Spleen (tissue), 11 donors: ENCODE measurements around the gene BRINP2. TPM values are rescaled to one million over a fixed set of nuclear protein-coding genes. Genes with fewer than 3 reads are reported as not detected.

Source experiments
- DNase-seq: peaks from one replicate; pipeline ENCODE4 v3.0.0-alpha.2; 2020
- H3K27ac ChIP-seq, 8 donors: fragments of 200-600 bp; sonication (generic) in 7 of 8; 1 replicate in 4 of 8; 2 replicates in 4 of 8; pipeline versions ENCODE4 v1.5.0 to v1.8.0; 2016 to 2021; ENCODE audit warnings: inconsistent platforms in 4 of 8, mild to moderate bottlenecking in 4 of 8, moderate library complexity in 1 of 8
- H3K27me3 ChIP-seq, 7 donors: fragments of 200-600 bp; sonication (generic) in 6 of 7; replicated peaks in 1 of 7; 1 replicate in 4 of 7; 2 replicates in 3 of 7; pipeline versions ENCODE4 v1.5.0 to v1.8.0; 2016 to 2021; ENCODE audit warnings: inconsistent platforms in 3 of 7, mild to moderate bottlenecking in 1 of 7
- H3K36me3 ChIP-seq, 6 donors: fragments of 200-600 bp; sonication (generic) in 5 of 6; 1 replicate in 4 of 6; 2 replicates in 2 of 6; pipeline versions ENCODE4 v1.5.0 to v1.8.0; 2016 to 2021; ENCODE audit warnings: inconsistent platforms in 2 of 6
- H3K4me1 ChIP-seq, 6 donors: fragments of 200-600 bp; sonication (generic) in 5 of 6; 1 replicate in 3 of 6; 2 replicates in 3 of 6; pipeline versions ENCODE4 v1.5.0 to v1.8.0; 2016 to 2021; ENCODE audit warnings: inconsistent platforms in 3 of 6
- H3K4me3 ChIP-seq, 8 donors: fragments of 200-600 bp; sonication (generic) in 7 of 8; 1 replicate in 4 of 8; 2 replicates in 4 of 8; pipeline versions ENCODE4 v1.5.0 to v1.8.0; 2016 to 2021; ENCODE audit warnings: inconsistent platforms in 4 of 8, mild to moderate bottlenecking in 4 of 8, moderate library complexity in 2 of 8
- H3K9me3 ChIP-seq, 8 donors: fragments of 200-600 bp; sonication (generic) in 7 of 8; 1 replicate in 4 of 8; 2 replicates in 4 of 8; pipeline versions ENCODE4 v1.5.0 to v1.8.0; 2016 to 2021; ENCODE audit warnings: inconsistent platforms in 4 of 8
- CTCF ChIP-seq, 11 experiments: fragments of 200-600 bp in 7 of 11; fragments of 450-650 bp in 4 of 11; sonication (generic) in 4 of 11; IDR thresholded peaks in 8 of 11; conservative IDR thresholded peaks in 3 of 11; 1 replicate in 7 of 11; 2 replicates in 4 of 11; pipeline versions ENCODE4 v1.4.0 to v1.8.0; 2016 to 2021; ENCODE audit warnings: antibody characterized with exemption in 11 of 11, inconsistent platforms in 4 of 11, mild to moderate bottlenecking in 1 of 11
- POLR2A ChIP-seq, 3 donors: fragments of 450-650 bp; IDR thresholded peaks; one replicate each; pipeline ENCODE4 v1.5.1; 2017; ENCODE audit warnings: antibody characterized with exemption in 3 of 3, mild to moderate bottlenecking in 1 of 3
- POLR2AphosphoS5 ChIP-seq, 3 donors: sonication (generic); formaldehyde crosslinking; IDR thresholded peaks; one replicate each; pipeline ENCODE4 v1.5.1; 2017; ENCODE audit warnings: antibody characterized with exemption in 3 of 3
- WGBS, 5 donors: extraction: QIAGEN DNeasy Blood & Tissue Kit in 3 of 5; methylation state at CpG; one replicate each; pipeline versions ENCODE4 v1.1.5 to v1.1.7; 2013 to 2018; 5-methylcytosine and 5-hydroxymethylcytosine counted together
- intact Hi-C: fragments of 100-400 bp; cut with DNase I; formaldehyde crosslinking; loops from one replicate; pipeline ENCODE4 v1.15.0; 2023; ENCODE audit warnings: low total_unique reads
- polyA plus RNA-seq, 3 donors: library from polyadenylated mRNA; stranded (reverse); fragments of 200-250 nt; gene quantifications; one replicate each; pipeline ENCODE4 v1.2.1, GENCODE V29; 2013
- total RNA-seq, 7 donors: library from RNA; depleted of rRNA in 3 of 7; stranded (reverse); fragments of >200 nt in 3 of 7; fragmentation: NEBNext Ultra II Directional in 4 of 7; extraction: Animal tissue kit (Norgen Biotek cat#: 25700) in 4 of 7; gene quantifications; one replicate each; pipeline versions ENCODE4 v1.1.0 to v1.2.1, GENCODE V29; 2016 to 2021
- donor health status: healthy with polysubstance abuse.
- donor health status: DM: no; HTN: no; CAD: no; lungs with moderate emphysema.
- donor health status: DM: no; HTN: no; CAD: no.
- donor health status: Bipolar disorder and iron deficiency.
- donor health status: healthy.
- donor health status: DM: no; HTN: no; CAD: no.
- donor health status: DM: yes; HTN: yes; CAD: no.

BRINP2 gene
- total and polyA plus RNA-seq, 10 donors: 0.33 to 1.5 (median 0.74) TPM

GRCh38 chr1:177171536-177172123 lies 872 bp downstream of the BRINP2 start:
- intact Hi-C loops: no loop called here
- Histone ChIP-seq H3K4me1 (peaks cover 0 to 14% (median 2%) of the 10 kb centered on the region in 6 donors), H3K9me3 (no peaks in the 10 kb centered on the region), H3K27me3 (peaks cover 0 to 62% (median 14%) of the 10 kb centered on the region in 7 donors), H3K4me3 (peak overlapping the region; percentile 20 to 70 (median 43)), H3K27ac (no peak overlapping the region), H3K36me3 (no peaks in the 10 kb centered on the region)
- WGBS, 5 donors: 13 to 19% (median 17%) methylated on average over 8 of the region's 8 CpGs
- TF ChIP-seq POLR2A (IDR thresholded peaks at IDR 0.05): no peak
- no peak for TF ChIP-seq CTCF (IDR thresholded peaks at IDR 0.05 in 8 of 11, conservative IDR thresholded peaks at IDR 0.05 in 3 of 11)
- no peak for TF ChIP-seq POLR2AphosphoS5 (IDR thresholded peaks at IDR 0.05)
- DNase-seq: no peak

DNA sequence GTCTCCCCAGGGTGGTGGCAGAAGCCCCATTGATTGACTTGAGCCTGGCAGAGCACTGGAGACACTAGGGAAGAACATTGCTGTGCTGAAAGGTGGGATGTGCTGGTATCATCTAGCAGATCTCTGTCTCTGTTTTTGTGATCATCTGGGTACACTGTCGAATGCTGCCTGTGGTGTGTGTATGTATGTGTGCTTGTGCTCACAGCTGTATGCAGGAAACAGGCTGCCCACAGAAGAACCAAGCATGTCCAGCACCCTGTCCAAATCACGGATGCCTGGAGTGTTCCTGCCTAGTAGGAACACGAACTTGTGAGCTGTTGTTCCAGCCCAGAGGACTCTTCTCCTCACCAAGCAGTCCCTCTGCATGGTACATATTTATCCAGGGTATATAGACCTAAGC lies 1.5 kb downstream of the BRINP2 start:
- intact Hi-C loops: no loop called here
- H3K4me1 ChIP-seq: peaks cover 0 to 14% (median 2%) of the 10 kb centered on the region in 6 donors
- no peak for TF ChIP-seq POLR2A (IDR thresholded peaks at IDR 0.05)
- TF ChIP-seq POLR2AphosphoS5 (IDR thresholded peaks at IDR 0.05): no peak
- TF ChIP-seq CTCF (IDR thresholded peaks at IDR 0.05 in 8 of 11, conservative IDR thresholded peaks at IDR 0.05 in 3 of 11): no peak
- 60 to 70% (median 61%) methylated on average over 3 of the region's 3 CpGs for WGBS, 5 donors
- H3K36me3 ChIP-seq: no peaks in the 10 kb centered on the region
- H3K4me3 ChIP-seq: no peak overlapping the region
- DNase-seq: no peak
- H3K9me3 ChIP-seq: no peaks in the 10 kb centered on the region
- no peak overlapping the region for H3K27ac ChIP-seq
- H3K27me3 ChIP-seq: peaks cover 0 to 56% (median 14%) of the 10 kb centered on the region in 7 donors

GRCh38 chr1:177172866-177173265 lies 2.1 kb downstream of the BRINP2 start:
- no peak overlapping the region for H3K4me3 ChIP-seq
- TF ChIP-seq CTCF (IDR thresholded peaks at IDR 0.05 in 8 of 11, conservative IDR thresholded peaks at IDR 0.05 in 3 of 11) (no peak), POLR2A (IDR thresholded peaks at IDR 0.05) (no peak), POLR2AphosphoS5 (IDR thresholded peaks at IDR 0.05) (no peak)
- no peak overlapping the region for H3K27ac ChIP-seq
- peaks cover 0 to 14% (median 2%) of the 10 kb centered on the region in 6 donors for H3K4me1 ChIP-seq
- H3K9me3 ChIP-seq: no peaks in the 10 kb centered on the region
- intact Hi-C loops: no loop called here
- peaks cover 0 to 56% (median 14%) of the 10 kb centered on the region in 7 donors for H3K27me3 ChIP-seq
- H3K36me3 ChIP-seq: no peaks in the 10 kb centered on the region
- WGBS, 5 donors: 79 to 86% (median 81%) methylated on average over 3 of the region's 3 CpGs
- no peak for DNase-seq

GRCh38 chr1:177173976-177174375 lies 3.2 kb downstream of the BRINP2 start:
- Histone ChIP-seq H3K27ac (no peak overlapping the region), H3K36me3 (no peaks in the 10 kb centered on the region), H3K27me3 (peaks cover 0 to 46% (median 14%) of the 10 kb centered on the region in 7 donors), H3K4me3 (no peak overlapping the region), H3K9me3 (no peaks in the 10 kb centered on the region), H3K4me1 (peaks cover 0 to 14% (median 2%) of the 10 kb centered on the region in 6 donors)
- TF ChIP-seq CTCF (IDR thresholded peaks at IDR 0.05 in 8 of 11, conservative IDR thresholded peaks at IDR 0.05 in 3 of 11) (no peak), POLR2AphosphoS5 (IDR thresholded peaks at IDR 0.05) (no peak), POLR2A (IDR thresholded peaks at IDR 0.05) (no peak)
- 67 to 84% (median 74%) methylated on average over 2 of the region's 2 CpGs for WGBS, 5 donors
- DNase-seq: no peak
- intact Hi-C loops: no loop called here
